Measurements from ENCODE around the gene AGBL4.

- no peak for TF ChIP-seq POLR2A (IDR thresholded peaks at IDR 0.05)
- TF ChIP-seq CTCF (IDR thresholded peaks at IDR 0.05 in 4 of 5, conservative IDR thresholded peaks at IDR 0.05 in 1 of 5), result no peak
These were observed 1498.8 kb downstream of the AGBL4 start for GRCh38 chr1:48524892-48525467.
